Uterus (tissue), 4 donors: ENCODE measurements around the gene CFTR. TPM values are rescaled to one million over a fixed set of nuclear protein-coding genes. Genes with fewer than 3 reads are reported as not detected.

Source experiments
- DNase-seq, 2 donors: peaks; one replicate each; pipeline ENCODE4 v3.0.0-alpha.2; 2019 to 2020
- H3K27ac ChIP-seq, 2 donors: fragments of 200-600 bp; sonication (generic); 1 replicate in 1 of 2; 2 replicates in 1 of 2; pipeline ENCODE4 v1.5.1; 2016 to 2018
- H3K27me3 ChIP-seq, 2 donors: fragments of 200-600 bp; sonication (generic); one replicate each; pipeline ENCODE4 v1.5.1; 2018 to 2019; ENCODE audit warnings: control low read depth in 1 of 2
- H3K36me3 ChIP-seq, 2 donors: fragments of 200-600 bp; sonication (generic); one replicate each; pipeline ENCODE4 v1.5.1; 2019; ENCODE audit warnings: control low read depth in 1 of 2
- H3K4me1 ChIP-seq, 2 donors: fragments of 200-600 bp; sonication (generic); one replicate each; pipeline ENCODE4 v1.5.1; 2018 to 2019; ENCODE audit warnings: control low read depth in 1 of 2
- H3K4me3 ChIP-seq, 2 donors: fragments of 200-600 bp; sonication (generic); 1 replicate in 1 of 2; 2 replicates in 1 of 2; pipeline ENCODE4 v1.5.1; 2018 to 2019; ENCODE audit warnings: mild to moderate bottlenecking in 1 of 2
- H3K9me3 ChIP-seq, 2 donors: fragments of 200-600 bp; sonication (generic); one replicate each; pipeline ENCODE4 v1.5.1; 2019; ENCODE audit warnings: control low read depth in 1 of 2
- CTCF ChIP-seq, 4 experiments: fragments of 200-600 bp in 2 of 4; fragments of 450-650 bp in 2 of 4; sonication (generic) in 2 of 4; IDR thresholded peaks; one replicate each; pipeline ENCODE4 v1.5.1; 2016 to 2019; ENCODE audit warnings: antibody characterized with exemption in 4 of 4, mild to moderate bottlenecking in 2 of 4, moderate library complexity in 1 of 4
- POLR2A ChIP-seq, 2 donors: fragments of 450-650 bp; IDR thresholded peaks; one replicate each; pipeline ENCODE4 v1.6.1; 2016; ENCODE audit warnings: antibody characterized with exemption in 2 of 2, mild to moderate bottlenecking in 1 of 2, moderate library complexity in 1 of 2
- intact Hi-C: fragments of 100-400 bp; cut with DNase I; formaldehyde crosslinking; loops from one replicate; pipeline ENCODE4 v1.15.1; 2023; ENCODE audit warnings: low total_unique reads
- total RNA-seq, 4 donors: library from RNA; depleted of rRNA in 3 of 4; stranded (reverse); fragments of >200 nt in 3 of 4; gene quantifications; one replicate each; pipeline versions ENCODE4 v1.1.0 to v1.2.4, GENCODE V29; 2014 to 2023
- donor health status: DM: yes; HTN: yes; CAD: no.

Gene CFTR
- total RNA-seq, 4 donors from 2014 or later, result under 0.01 to 11.6 (median under 0.01) TPM; not detected in 1

GRCh38 chr7:117648203-117648866 is 168.5 kb downstream of the CFTR start:
- no peak for TF ChIP-seq POLR2A (IDR thresholded peaks at IDR 0.05)
- no peak for TF ChIP-seq CTCF (IDR thresholded peaks at IDR 0.05)
- H3K4me1 ChIP-seq, result no peaks in the 10 kb centered on the region
- intact Hi-C loops, result no loop called here
- H3K9me3 ChIP-seq, result no peaks in the 10 kb centered on the region
- no peak overlapping the region for H3K27ac ChIP-seq
- no peaks in the 10 kb centered on the region for H3K36me3 ChIP-seq
- DNase-seq, result no peak
- H3K27me3 ChIP-seq, result no peaks in the 10 kb centered on the region
- H3K4me3 ChIP-seq, result no peak overlapping the region

- Histone ChIP-seq H3K27ac (no peak overlapping the region), H3K27me3 (no peaks in the 10 kb centered on the region)
- intact Hi-C loops, result no loop called here
Measured at GRCh38 chr7:117652943-117653680, 173.3 kb downstream of the CFTR start.

GRCh38 chr7:117654780-117655179 is 175.0 kb downstream of the CFTR start:
- Histone ChIP-seq H3K4me3 (no peak overlapping the region), H3K9me3 (no peaks in the 10 kb centered on the region), H3K4me1 (no peaks in the 10 kb centered on the region), H3K27me3 (no peaks in the 10 kb centered on the region), H3K36me3 (no peaks in the 10 kb centered on the region), H3K27ac (no peak overlapping the region)
- TF ChIP-seq POLR2A (IDR thresholded peaks at IDR 0.05) (no peak), CTCF (IDR thresholded peaks at IDR 0.05) (no peak)
- no peak for DNase-seq
- intact Hi-C loops, result no loop called here

More at GRCh38 chr7:117652943-117653680, 173.3 kb downstream of the CFTR start:
- no peaks in the 10 kb centered on the region for H3K9me3 ChIP-seq
- no peaks in the 10 kb centered on the region for H3K36me3 ChIP-seq
- no peak for DNase-seq
- no peaks in the 10 kb centered on the region for H3K4me1 ChIP-seq
- no peak for TF ChIP-seq CTCF (IDR thresholded peaks at IDR 0.05)
- no peak for TF ChIP-seq POLR2A (IDR thresholded peaks at IDR 0.05)
- H3K4me3 ChIP-seq, result no peak overlapping the region

GRCh38 chr7:117656806-117657205 is 177.0 kb downstream of the CFTR start:
- DNase-seq, result no peak
- Histone ChIP-seq H3K4me1 (no peaks in the 10 kb centered on the region), H3K36me3 (no peaks in the 10 kb centered on the region), H3K9me3 (no peaks in the 10 kb centered on the region), H3K27ac (no peak overlapping the region), H3K27me3 (no peaks in the 10 kb centered on the region), H3K4me3 (no peak overlapping the region)
- intact Hi-C loops, result no loop called here
- TF ChIP-seq POLR2A (IDR thresholded peaks at IDR 0.05) (no peak), CTCF (IDR thresholded peaks at IDR 0.05) (no peak)

GRCh38 chr7:117659531-117660011 is 179.7 kb downstream of the CFTR start:
- no peaks in the 10 kb centered on the region for H3K4me1 ChIP-seq
- H3K4me3 ChIP-seq, result no peak overlapping the region
- intact Hi-C loops, result no loop called here

More at GRCh38 chr7:117659531-117660011, 179.7 kb downstream of the CFTR start:
- DNase-seq, result no peak
- Histone ChIP-seq H3K9me3 (no peaks in the 10 kb centered on the region), H3K27me3 (no peaks in the 10 kb centered on the region), H3K27ac (no peak overlapping the region), H3K36me3 (no peaks in the 10 kb centered on the region)
- TF ChIP-seq CTCF (IDR thresholded peaks at IDR 0.05) (no peak), POLR2A (IDR thresholded peaks at IDR 0.05) (no peak)
